WI38 (cell line): ENCODE data around the gene FGD3.

Experiments
- H3K4me3 ChIP-seq: 2 replicates; pipeline ENCODE4 v1.5.1; 2011; ENCODE audit warnings: low read depth, mild to moderate bottlenecking, control low read depth, low read length
- CTCF ChIP-seq: IDR thresholded peaks from 2 replicates; pipeline ENCODE4 v1.5.1; 2012; ENCODE audit warnings: low read depth, mild to moderate bottlenecking, control low read depth, low read length

Gene FGD3

DNA sequence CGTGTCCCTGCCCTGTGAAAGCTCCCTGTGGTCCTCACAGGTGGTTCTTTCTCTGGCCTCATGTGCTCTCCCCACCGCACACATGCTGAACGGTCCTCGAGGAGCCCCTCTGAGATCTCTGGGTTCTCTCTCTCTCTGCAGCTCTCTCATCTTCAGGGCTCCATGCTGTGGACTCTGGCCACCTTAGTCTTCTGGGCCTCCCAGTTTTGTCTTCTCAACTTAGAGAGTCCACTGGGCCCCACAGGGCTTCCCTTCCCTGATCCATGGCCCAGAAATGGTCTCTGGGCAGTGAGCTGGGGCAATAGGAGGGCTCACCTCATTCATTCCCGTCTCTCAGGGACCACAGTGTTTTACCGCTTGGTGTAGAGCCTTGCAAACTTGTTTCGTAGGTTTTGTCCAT, 26.4 kb downstream of the FGD3 start:
- no peak for TF ChIP-seq CTCF
- no peak overlapping the region for H3K4me3 ChIP-seq

DNA sequence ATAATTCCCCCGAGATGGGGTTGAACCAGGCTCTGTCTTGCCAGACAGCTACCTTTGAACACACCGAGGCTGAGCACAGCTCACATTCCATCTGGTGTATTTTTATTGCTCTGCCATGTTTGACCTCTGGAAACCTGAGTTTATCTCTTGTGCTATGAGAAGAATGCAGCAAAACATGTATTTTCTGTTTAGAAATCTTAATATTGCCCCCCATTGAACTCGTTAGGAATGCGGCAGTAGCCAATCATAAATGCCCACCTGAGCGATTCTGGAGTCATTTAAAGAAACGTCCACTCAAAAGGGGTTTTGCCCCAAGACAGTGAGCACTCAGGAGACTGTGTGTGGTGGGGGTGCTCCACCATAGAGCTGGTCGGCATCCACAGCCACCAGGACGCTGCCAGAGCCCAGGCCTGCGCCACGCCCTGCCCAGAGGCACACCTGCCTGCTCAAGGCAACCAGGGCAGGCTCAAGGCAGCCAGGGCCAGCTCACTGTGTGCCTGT, 26.9 kb downstream of the FGD3 start:
- no peak overlapping the region for H3K4me3 ChIP-seq
- no peak for TF ChIP-seq CTCF

DNA sequence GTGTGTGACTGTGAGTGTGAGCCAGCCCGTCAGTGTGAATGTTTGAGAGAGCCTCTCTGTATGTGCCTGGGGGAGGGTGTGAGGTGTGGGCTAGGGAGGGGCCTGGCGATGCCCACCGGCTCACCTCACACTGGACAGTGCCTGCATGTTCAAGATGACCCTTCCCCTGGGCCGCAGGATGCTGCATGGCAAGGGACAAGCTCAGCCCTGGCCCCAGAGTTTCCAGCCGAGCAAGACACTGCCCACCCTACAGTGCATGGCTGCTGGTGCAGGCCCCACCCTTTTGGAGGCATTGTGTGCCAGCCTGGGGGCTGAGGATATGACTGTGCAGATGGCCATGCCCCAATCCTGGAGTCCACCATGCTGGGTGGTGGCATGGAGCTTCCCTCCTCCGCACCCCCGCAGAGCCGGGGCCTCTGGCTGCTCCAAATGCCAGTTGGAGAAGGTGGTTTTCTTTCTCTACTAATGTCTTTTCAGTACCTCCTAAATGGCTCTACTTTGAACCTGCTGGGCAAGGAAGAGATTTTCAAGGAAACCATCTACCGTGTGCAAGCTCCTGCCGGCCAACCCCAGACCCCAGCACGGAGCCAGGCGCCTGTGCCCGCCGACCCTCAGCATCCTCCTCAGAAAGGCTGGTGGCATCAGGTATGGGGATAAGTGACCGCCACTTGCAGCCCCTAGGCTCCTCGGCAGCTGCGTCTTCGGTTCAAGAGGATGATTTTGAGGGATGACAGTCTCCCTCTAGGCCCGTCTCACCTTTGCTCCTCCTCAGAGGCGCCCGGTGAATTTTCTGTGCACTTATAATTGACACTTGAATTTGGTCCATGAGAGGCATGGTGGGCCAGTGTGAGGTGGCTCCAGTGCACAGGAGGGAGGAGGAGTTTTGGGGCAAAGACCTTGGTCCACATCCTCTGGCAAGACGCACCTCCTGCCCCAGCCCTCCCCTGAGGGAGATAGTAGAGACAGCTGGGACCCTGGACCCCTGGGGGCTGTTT, 27.7 kb downstream of the FGD3 start:
- TF ChIP-seq CTCF: no peak
- H3K4me3 ChIP-seq: no peak overlapping the region

GRCh38 chr9:92976431-92976830, 29.1 kb downstream of the FGD3 start:
- H3K4me3 ChIP-seq: no peak overlapping the region
- TF ChIP-seq CTCF: no peak

GRCh38 chr9:92977279-92977678, 30.0 kb downstream of the FGD3 start:
- H3K4me3 ChIP-seq: no peak overlapping the region
- TF ChIP-seq CTCF: no peak

- H3K4me3 ChIP-seq: no peak overlapping the region
- no peak for TF ChIP-seq CTCF
Observed at GRCh38 chr9:92978345-92978875, 31.1 kb downstream of the FGD3 start.
